HL-60/S4 treated with phorbol 12-myristate 13-acetate at 8.2 ng/mL for 4 days and 3 days (cell line): ENCODE measurements around the gene USP5.

Experiments
- in situ Hi-C: fragments of 300-500 bp; cut with MboI; formaldehyde crosslinking; loops from 2 replicates; pipeline ENCODE4 v1.15.0; 2022; ENCODE audit warnings: low sequenced_read_pairs

USP5 gene

DNA sequence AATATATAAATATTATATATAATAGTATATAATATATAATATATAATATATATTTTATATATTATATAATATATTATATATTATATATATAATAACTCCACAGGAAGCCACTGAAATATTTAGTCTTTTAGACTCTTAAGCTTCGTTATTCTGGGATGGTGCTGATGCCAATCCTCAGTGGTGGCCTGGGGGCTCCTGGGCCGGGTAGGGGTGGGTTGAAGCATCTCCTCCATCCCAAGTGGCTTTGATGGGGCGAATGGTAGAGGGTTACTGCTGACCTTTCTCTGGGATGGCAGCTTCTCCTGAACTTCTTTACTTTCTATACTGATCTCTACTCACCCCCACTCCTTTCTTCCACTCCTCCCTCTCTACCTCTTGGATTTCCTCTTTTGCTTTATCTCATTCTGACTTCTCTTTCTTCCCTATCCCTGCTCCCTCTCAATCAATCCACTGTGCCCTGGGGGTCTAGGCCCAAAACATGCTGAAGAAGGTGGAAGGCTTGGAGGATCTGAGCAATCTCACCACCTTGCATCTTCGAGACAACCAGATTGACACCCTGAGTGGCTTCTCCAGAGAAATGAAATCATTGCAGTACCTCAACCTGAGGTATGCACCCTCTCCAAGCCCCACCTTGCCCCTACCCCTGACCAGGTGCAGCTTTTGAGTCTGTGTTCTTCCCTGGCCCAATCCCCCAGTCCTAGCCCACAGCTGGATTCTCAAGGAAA, 57.6 kb downstream of the USP5 start:
- in situ Hi-C loops: no loop called here

DNA sequence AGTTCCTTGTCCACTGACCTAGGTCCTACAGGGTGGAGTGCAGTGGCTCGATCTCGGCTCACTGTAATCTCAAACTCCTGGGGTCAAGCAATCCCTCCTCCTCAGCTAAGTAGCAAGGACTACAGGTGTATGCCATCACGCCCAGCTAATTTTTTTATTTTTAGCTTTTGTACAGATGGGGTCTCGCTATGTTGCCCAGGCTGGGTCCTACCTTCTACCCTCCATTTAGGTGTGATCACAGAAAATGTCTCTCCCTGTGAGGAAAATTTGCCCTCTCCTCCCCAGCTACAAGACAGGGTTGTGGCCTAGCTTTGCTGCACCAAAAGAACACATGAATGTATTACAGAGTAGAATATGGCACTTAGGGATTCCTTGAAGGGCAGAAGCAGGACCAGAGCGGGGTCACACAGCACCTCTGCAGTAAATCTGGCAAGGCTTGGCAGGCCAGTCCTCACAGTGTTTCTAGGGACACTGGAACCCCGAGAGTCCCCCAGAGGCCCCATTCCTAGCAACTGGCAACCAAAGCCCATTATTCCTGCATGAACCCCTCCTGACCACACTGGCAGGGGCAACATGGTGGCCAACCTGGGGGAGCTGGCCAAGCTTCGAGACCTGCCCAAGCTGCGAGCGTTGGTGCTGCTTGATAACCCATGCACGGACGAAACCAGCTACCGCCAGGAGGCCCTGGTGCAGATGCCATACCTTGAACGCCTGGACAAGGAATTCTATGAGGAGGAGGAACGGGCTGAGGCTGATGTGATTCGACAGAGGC, 60.4 kb downstream of the USP5 start:
- in situ Hi-C loops: no loop called here

DNA sequence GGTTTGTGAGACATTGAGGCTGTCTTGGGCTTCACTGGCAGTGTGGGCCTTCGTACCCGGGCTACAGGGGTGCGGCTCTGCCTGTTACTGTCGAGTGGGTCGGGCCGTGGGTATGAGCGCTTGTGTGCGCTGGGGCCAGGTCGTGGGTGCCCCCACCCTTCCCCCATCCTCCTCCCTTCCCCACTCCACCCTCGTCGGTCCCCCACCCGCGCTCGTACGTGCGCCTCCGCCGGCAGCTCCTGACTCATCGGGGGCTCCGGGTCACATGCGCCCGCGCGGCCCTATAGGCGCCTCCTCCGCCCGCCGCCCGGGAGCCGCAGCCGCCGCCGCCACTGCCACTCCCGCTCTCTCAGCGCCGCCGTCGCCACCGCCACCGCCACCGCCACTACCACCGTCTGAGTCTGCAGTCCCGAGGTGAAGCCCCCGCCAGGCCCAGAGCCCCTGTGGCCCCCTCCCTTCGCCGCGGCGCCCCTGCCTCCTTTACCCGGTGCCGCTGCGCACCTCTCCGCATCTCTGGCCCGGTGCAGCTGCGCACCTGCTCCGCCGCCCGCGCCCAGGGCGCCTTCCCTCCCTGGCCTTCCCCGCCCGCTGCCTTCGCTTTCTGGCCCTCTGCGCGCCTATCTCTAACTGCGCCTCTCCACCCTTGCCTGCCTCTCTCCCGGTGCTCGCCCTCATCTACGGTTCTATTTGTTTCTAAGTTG, 62.4 kb downstream of the USP5 start, which contains the start of gene ENO2:
Gene ENO2, plus strand, starts transcription at position 335 of the 701 bp plus-strand sequence. CDS start 1,253 bp downstream, outside the sequence.
- in situ Hi-C loops: no loop called here

DNA sequence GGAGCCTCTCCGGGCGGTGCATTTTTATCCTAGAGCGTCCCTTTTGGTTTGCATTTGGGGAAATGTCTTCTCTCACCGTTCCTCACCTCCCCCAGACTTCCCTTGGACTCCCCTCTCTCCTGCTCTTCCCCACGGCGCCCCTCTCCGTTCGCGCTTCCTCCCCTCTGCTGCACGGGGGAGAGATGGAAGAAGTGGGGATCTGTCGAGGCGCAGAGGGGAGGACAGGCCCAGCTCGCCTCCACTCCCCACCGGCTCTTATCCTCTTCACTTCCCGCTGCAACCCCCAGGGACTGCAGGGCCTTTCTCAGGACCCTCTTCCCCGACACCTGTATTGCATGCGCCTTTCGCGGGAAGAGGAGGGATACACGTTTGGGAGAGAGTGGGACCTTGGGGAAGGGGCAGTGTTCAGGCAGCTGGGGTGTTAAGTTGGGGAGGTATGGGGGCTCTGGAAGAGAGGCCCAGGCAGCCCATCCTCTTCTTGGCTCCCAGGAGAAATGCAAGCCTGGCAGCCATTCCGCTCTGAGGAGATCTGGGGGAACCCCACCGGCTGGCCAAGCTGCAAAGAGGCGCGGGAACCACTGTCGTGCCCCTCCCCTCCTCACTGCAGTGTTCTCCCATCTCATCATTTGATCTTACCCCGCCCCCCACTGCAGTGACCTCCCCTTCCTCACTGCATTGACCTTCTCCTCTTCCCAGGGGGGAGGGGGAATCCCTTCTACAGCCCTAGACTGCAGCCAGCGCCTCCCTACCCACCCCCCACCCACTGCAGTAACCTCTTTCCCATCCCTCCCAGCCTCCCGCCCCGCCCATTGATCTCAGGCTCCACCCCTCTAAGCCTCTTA, 63.2 kb downstream of the USP5 start:
- in situ Hi-C loops: no loop called here

DNA sequence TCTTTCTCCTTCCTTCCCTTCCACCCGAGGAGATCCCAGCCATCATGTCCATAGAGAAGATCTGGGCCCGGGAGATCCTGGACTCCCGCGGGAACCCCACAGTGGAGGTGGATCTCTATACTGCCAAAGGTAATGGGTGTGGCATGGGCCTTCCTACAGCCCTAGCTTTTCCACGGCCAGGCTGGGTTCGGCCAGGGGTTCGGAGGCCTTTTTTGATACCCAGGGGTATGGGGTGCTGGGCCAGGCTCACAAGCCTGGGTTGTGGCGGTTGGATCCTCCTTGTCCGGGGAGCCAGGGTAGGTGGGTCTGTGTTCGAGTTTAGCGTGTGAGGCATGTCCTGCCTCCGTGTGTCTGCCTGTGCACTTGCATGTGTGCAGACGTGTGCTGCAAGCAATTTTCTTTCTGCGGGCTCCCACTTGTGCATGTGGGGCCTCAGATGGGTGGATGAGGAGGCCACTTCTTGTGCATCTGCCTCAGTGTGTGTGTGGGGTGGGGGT, 63.9 kb downstream of the USP5 start:
- in situ Hi-C loops: no loop called here
